Mucosa of descending colon (tissue), 3 donors: ENCODE data around the gene GIPC2. TPM values are rescaled to one million over a fixed set of nuclear protein-coding genes. Genes with fewer than 3 reads are reported as not detected.
A peak's percentile ranks its signal among the peaks of the same experiment; 100 is the strongest.

Experiments used
- ATAC-seq: fragments of 200-7000 bp; cut with Tn5 transposase; one replicate; pipeline ENCODE4 v1.9.1; 2020; ENCODE audit warnings: mild to moderate bottlenecking, moderate library complexity
- DNase-seq, 3 donors: peaks; one replicate each; pipeline ENCODE4 v3.0.0-alpha.2; 2020
- H3K36me3 ChIP-seq: fragments of 200-600 bp; one replicate; pipeline ENCODE4 v1.8.0; 2021; ENCODE audit warnings: low read depth, mild to moderate bottlenecking
- H3K4me1 ChIP-seq: fragments of 200-600 bp; one replicate; pipeline ENCODE4 v1.8.0; 2021; ENCODE audit warnings: low read depth, mild to moderate bottlenecking
- H3K4me3 ChIP-seq: fragments of 200-600 bp; one replicate; pipeline ENCODE4 v1.8.0; 2021; ENCODE audit warnings: mild to moderate bottlenecking
- H3K9me3 ChIP-seq: fragments of 200-600 bp; one replicate; pipeline ENCODE4 v1.8.0; 2021; ENCODE audit warnings: mild to moderate bottlenecking
- CTCF ChIP-seq: fragments of 200-600 bp; IDR thresholded peaks from one replicate; pipeline ENCODE4 v1.8.0; 2022; ENCODE audit warnings: antibody characterized with exemption, mild to moderate bottlenecking
- intact Hi-C, 2 donors: fragments of 100-400 bp; cut with DNase I in 1 of 2; cut with micrococcal nuclease in 1 of 2; formaldehyde crosslinking; loops; one replicate each; pipeline versions ENCODE4 v1.11.0 to v1.11.1; 2022; cut with DNase I, micrococcal nuclease
- total RNA-seq, 3 donors: library from RNA; stranded (reverse); fragmentation: NEBNext Ultra II Directional in 2 of 3; extraction: Animal tissue kit (Norgen Biotek cat#: 25700) in 2 of 3; gene quantifications; one replicate each; pipeline versions ENCODE4 v1.2.1 to v1.2.4, GENCODE V29; 2021 to 2023
- donor health status: DM: no; HTN: no; CAD: no; lungs with moderate emphysema.
- donor health status: DM: no; HTN: no; CAD: no.
- donor health status: DM: no; HTN: yes; CAD: no.

GIPC2 gene
- total RNA-seq, 3 donors from 2014 or later, result 12.8 to 34.7 (median 27.9) TPM

DNA sequence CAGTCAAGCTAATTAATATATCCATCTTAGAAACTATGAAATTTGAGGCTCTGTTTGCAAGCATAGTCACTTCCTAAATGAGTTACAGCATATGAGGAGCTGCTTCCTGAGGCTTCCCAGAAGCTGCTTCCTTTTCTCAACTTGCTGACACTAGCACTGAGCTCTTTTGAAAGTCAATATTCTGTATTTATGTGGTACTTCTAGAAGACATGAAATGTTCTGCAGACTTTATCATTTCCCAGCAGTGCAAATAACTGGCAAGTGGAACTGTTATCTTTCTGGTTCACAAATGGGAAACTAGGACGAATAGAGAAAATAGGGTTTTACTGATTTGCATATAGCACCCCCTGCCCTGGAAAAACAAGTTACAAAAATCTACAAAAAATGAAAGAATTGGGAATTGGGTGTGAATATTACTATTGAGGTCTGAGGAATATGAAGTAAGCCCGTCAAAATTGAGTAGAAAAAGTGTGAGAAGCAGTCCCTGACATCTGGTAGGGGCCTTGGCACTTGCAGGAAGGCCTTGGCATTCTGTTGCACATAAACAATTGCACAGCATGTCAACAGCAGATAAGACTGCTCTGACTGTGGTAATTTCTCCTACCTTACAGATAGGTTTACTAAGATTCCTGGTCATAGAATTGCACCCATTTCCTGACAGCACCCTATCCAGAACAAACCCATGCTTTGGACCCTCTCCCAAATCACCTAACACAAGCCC lies 7.1 kb downstream of the GIPC2 start:
- DNase-seq (no peak), ATAC-seq (no peak)
- Histone ChIP-seq H3K9me3 (no peaks in the 10 kb centered on the region), H3K36me3 (no peaks in the 10 kb centered on the region), H3K4me3 (no peak overlapping the region), H3K4me1 (peaks cover 6% of the 10 kb centered on the region)
- intact Hi-C loops, result no loop called here
- TF ChIP-seq CTCF, result no peak

GRCh38 chr1:78053498-78053897 lies 7.7 kb downstream of the GIPC2 start:
- Histone ChIP-seq H3K36me3 (no peaks in the 10 kb centered on the region), H3K4me1 (no peaks in the 10 kb centered on the region), H3K4me3 (no peak overlapping the region), H3K9me3 (no peaks in the 10 kb centered on the region)
- DNase-seq (no peak), ATAC-seq (no peak)
- TF ChIP-seq CTCF, result no peak
- intact Hi-C loops, result no loop called here

GRCh38 chr1:78054559-78054958 lies 8.8 kb downstream of the GIPC2 start:
- Histone ChIP-seq H3K9me3 (no peaks in the 10 kb centered on the region), H3K36me3 (no peaks in the 10 kb centered on the region), H3K4me1 (no peaks in the 10 kb centered on the region), H3K4me3 (no peak overlapping the region)
- no peak for ATAC-seq
- intact Hi-C loops, result no loop called here
- TF ChIP-seq CTCF, result no peak
- no peak for DNase-seq

GRCh38 chr1:78054972-78055371 lies 9.2 kb downstream of the GIPC2 start:
- no peak for TF ChIP-seq CTCF
- intact Hi-C loops, result no loop called here

GRCh38 chr1:78055565-78056132 lies 9.9 kb downstream of the GIPC2 start:
- no peaks in the 10 kb centered on the region for H3K4me1 ChIP-seq
- no peaks in the 10 kb centered on the region for H3K9me3 ChIP-seq
- peak; percentile 87 for ATAC-seq
- intact Hi-C loops, result no loop called here
- H3K4me3 ChIP-seq, result no peak overlapping the region
- DNase-seq, result no peak
- H3K36me3 ChIP-seq, result no peaks in the 10 kb centered on the region
- no peak for TF ChIP-seq CTCF

More at GRCh38 chr1:78054972-78055371, 9.2 kb downstream of the GIPC2 start:
- Histone ChIP-seq H3K36me3 (no peaks in the 10 kb centered on the region), H3K4me3 (no peak overlapping the region), H3K4me1 (no peaks in the 10 kb centered on the region), H3K9me3 (no peaks in the 10 kb centered on the region)
- DNase-seq (no peak), ATAC-seq (peak; percentile 35)
